Measurements from ENCODE around the gene SMAD7.

- TF ChIP-seq POLR2AphosphoS5 (IDR thresholded peaks at IDR 0.05): no peak
- TF ChIP-seq CTCF (IDR thresholded peaks at IDR 0.05): no peak
- TF ChIP-seq POLR2A (IDR thresholded peaks at IDR 0.05): no peak
Observed at GRCh38 chr18:48958951-48959350, 8.2 kb upstream of the SMAD7 start.
